Smooth muscle cell (in vitro differentiated cells): Measurements from ENCODE around the gene KIAA0930. TPM values are rescaled to one million over a fixed set of nuclear protein-coding genes. Genes with fewer than 3 reads are reported as not detected.
A peak's percentile ranks its signal among the peaks of the same experiment; 100 is the strongest.
"Not testable (repeated sequence)": the region's sequence is repeated elsewhere in the genome, so short reads cannot be mapped to it uniquely, and the experiment has no call there.

Experiments
- DNase-seq: peaks from one replicate; lab custom pipeline; 2025; ENCODE audit not compliant: unreplicated experiment; lab: John Stamatoyannopoulos, UW
- H2AFZ ChIP-seq: fragments of 200-600 bp; sonication (generic); 2 replicates; pipeline ENCODE4 v1.6.0; 2016; ENCODE audit warnings: antibody characterized with exemption, low read depth, mild to moderate bottlenecking
- H3F3A ChIP-seq: fragments of 200-600 bp; sonication (generic); 2 replicates; pipeline ENCODE4 v1.6.0; 2017; ENCODE audit warnings: antibody characterized with exemption, low read depth
- H3K27ac ChIP-seq: fragments of 200-600 bp; sonication (generic); 2 replicates; pipeline ENCODE4 v1.5.1; 2016; ENCODE audit warnings: low read depth, mild to moderate bottlenecking
- H3K27me3 ChIP-seq: fragments of 200-600 bp; sonication (generic); 2 replicates; pipeline ENCODE4 v1.6.1; 2016; ENCODE audit warnings: low read depth, mild to moderate bottlenecking
- H3K36me3 ChIP-seq: fragments of 200-600 bp; sonication (generic); 2 replicates; pipeline ENCODE4 v1.5.1; 2016; ENCODE audit warnings: low read depth
- H3K4me1 ChIP-seq: fragments of 200-600 bp; sonication (generic); 2 replicates; pipeline ENCODE4 v1.5.1; 2016; ENCODE audit warnings: low read depth
- H3K4me2 ChIP-seq: fragments of 200-600 bp; sonication (generic); 2 replicates; pipeline ENCODE4 v1.6.0; 2016; ENCODE audit warnings: mild to moderate bottlenecking
- H3K4me3 ChIP-seq: fragments of 200-600 bp; sonication (generic); 2 replicates; pipeline ENCODE4 v1.5.1; 2016; ENCODE audit warnings: mild to moderate bottlenecking
- H3K79me2 ChIP-seq: fragments of 200-600 bp; sonication (generic); 2 replicates; pipeline ENCODE4 v1.6.0; 2016; ENCODE audit warnings: low read depth, mild to moderate bottlenecking
- H3K9ac ChIP-seq: fragments of 200-600 bp; sonication (generic); 2 replicates; pipeline ENCODE4 v1.6.0; 2016; ENCODE audit warnings: low read depth
- H3K9me3 ChIP-seq: fragments of 200-600 bp; sonication (generic); replicated peaks from 2 replicates; pipeline ENCODE4 v1.5.1; 2016; ENCODE audit warnings: low read depth
- H4K20me1 ChIP-seq: fragments of 200-600 bp; sonication (generic); 2 replicates; pipeline ENCODE4 v1.6.0; 2016; ENCODE audit warnings: low read depth
- WGBS: methylation state at CpG from one replicate; pipeline ENCODE4 v1.1.7; 2016; ENCODE audit warnings: low lambda C conversion rate; 5-methylcytosine and 5-hydroxymethylcytosine counted together
- polyA plus RNA-seq: library from polyadenylated mRNA; unstranded; fragments of >200 nt; fragmentation: Nextera tagmentation; extraction: Ambion mirVana; gene quantifications from 2 replicates; pipeline ENCODE4 v1.2.1, GENCODE V29; 2016
- total RNA-seq: library from RNA; depleted of rRNA; stranded (reverse); fragments of >200 nt; gene quantifications from 2 replicates; pipeline ENCODE4 v1.2.3, GENCODE V29; 2014
- TF ChIP-seq, protein P1 (sequence below): fragments of 200-600 bp; sonication (generic); IDR thresholded peaks from 2 replicates; pipeline ENCODE4 v1.5.1; 2017; ENCODE audit warnings: borderline replicate concordance, mild to moderate bottlenecking, antibody characterized with exemption; ENCODE audit not compliant: insufficient read depth, poor library complexity, severe bottlenecking

Gene KIAA0930
- total and polyA plus RNA-seq, 2 experiments from 2014 or later: 37.6 to 44.8 TPM

DNA sequence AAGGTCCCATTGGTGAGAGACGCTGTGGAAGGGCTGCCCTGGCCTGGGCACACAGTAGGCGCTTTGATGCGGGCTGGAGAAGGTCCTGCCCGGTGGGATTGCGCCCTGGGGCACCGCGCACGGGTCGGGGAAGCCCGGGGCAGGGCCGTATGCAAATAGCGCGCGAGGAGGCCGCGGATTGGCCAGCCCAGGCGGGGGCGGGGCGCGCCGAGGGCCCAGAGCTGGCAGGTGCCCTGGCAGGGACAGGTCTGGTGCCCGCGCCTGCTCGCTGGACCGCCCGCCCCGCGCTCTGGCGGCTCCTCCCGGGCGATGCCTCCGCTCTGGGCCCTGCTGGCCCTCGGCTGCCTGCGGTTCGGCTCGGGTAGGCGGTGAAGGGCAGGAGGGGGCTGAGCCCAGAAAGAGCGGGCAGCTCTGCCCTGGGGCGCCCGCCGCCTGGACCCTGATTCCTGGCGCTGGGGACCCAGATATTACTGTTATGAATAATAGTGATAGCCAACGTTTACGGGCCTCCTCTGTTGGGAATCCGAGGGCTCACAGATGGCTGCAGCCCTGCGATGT lies 44.1 kb upstream of the KIAA0930 start, which contains the start of gene UPK3A:
UPK3A (plus strand) TSS at position 245 of the 558 bp plus-strand sequence; CDS start at position 310, 65 bp downstream.
- no peaks in the 10 kb centered on the region for H4K20me1 ChIP-seq
- no peaks in the 10 kb centered on the region for H3K36me3 ChIP-seq
- peak within 1 kb of the TSS; percentile 84 for H3K4me2 ChIP-seq
- 3% methylated on average over 43 of the region's 46 CpGs for WGBS
- no peak for DNase-seq
- H3F3A ChIP-seq: peaks cover 4% of the 10 kb centered on the region
- no peak within 1 kb of the TSS for H3K27ac ChIP-seq
- peaks cover 32% of the 10 kb centered on the region for H3K27me3 ChIP-seq
- TF ChIP-seq, protein P1, sequence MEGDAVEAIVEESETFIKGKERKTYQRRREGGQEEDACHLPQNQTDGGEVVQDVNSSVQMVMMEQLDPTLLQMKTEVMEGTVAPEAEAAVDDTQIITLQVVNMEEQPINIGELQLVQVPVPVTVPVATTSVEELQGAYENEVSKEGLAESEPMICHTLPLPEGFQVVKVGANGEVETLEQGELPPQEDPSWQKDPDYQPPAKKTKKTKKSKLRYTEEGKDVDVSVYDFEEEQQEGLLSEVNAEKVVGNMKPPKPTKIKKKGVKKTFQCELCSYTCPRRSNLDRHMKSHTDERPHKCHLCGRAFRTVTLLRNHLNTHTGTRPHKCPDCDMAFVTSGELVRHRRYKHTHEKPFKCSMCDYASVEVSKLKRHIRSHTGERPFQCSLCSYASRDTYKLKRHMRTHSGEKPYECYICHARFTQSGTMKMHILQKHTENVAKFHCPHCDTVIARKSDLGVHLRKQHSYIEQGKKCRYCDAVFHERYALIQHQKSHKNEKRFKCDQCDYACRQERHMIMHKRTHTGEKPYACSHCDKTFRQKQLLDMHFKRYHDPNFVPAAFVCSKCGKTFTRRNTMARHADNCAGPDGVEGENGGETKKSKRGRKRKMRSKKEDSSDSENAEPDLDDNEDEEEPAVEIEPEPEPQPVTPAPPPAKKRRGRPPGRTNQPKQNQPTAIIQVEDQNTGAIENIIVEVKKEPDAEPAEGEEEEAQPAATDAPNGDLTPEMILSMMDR: no peak
- peaks cover 7% of the 10 kb centered on the region for H3K4me1 ChIP-seq
- no peak within 1 kb of the TSS for H2AFZ ChIP-seq
- no peak within 1 kb of the TSS for H3K9ac ChIP-seq
- no peaks in the 10 kb centered on the region for H3K79me2 ChIP-seq
- no peaks in the 10 kb centered on the region for H3K9me3 ChIP-seq
- peak within 1 kb of the TSS; percentile 38 for H3K4me3 ChIP-seq

DNA sequence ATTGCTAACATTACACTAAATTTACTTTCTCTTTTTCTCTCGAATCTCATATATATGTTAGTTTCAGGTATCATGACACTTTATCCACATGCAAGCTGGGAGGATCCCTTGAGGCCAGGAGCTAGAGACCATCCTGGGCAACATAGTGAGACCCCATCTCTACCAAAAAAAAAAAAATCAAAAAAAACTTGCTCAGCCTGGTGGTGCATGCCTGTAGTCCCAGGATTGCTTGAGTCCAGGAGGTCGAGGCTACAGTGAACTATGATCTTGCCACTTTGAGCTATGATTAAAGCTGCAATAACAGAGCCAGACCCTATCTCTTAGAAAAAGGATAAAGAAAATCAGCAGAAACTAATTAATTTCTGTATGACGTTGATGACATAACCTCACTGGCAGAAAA lies 40.3 kb upstream of the KIAA0930 start:
- Histone ChIP-seq H2AFZ (no peak overlapping the region), H3K9me3 (no peaks in the 10 kb centered on the region), H4K20me1 (no peaks in the 10 kb centered on the region), H3K4me1 (peaks cover 7% of the 10 kb centered on the region), H3K79me2 (no peaks in the 10 kb centered on the region), H3K4me3 (no peak overlapping the region), H3K27ac (no peak overlapping the region), H3K4me2 (no peak overlapping the region), H3K27me3 (peaks cover 27% of the 10 kb centered on the region), H3F3A (peaks cover 4% of the 10 kb centered on the region), H3K36me3 (no peaks in the 10 kb centered on the region), H3K9ac (no peak overlapping the region)
- TF ChIP-seq, protein P1: no peak
- 82% methylated on average over 3 of the region's 3 CpGs for WGBS
- no peak for DNase-seq

DNA sequence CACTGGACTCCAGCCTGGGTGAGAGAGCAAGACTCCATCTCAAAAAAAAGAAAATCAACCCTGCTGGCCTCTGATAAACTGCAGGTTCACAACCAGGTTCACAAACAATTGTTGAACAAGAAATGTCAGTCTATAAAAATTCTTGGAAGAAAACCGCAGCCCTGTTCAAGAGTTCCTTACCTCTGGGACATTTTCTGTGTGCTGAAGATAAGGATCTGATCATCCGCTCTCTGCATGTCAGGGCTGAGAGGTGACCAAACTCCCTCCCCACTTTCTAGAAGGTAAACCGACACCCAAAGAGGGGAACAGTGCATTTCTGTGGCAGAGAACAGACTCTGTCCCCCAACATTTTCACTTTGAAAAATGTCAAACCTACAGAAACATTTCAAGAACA lies 39.9 kb upstream of the KIAA0930 start:
- Histone ChIP-seq H3K4me3 (no peak overlapping the region), H3K9ac (no peak overlapping the region), H3K27me3 (peaks cover 23% of the 10 kb centered on the region), H3K79me2 (no peaks in the 10 kb centered on the region), H3K4me2 (no peak overlapping the region), H4K20me1 (no peaks in the 10 kb centered on the region), H3K36me3 (no peaks in the 10 kb centered on the region), H3K27ac (no peak overlapping the region), H2AFZ (no peak overlapping the region), H3F3A (peaks cover 4% of the 10 kb centered on the region), H3K9me3 (no peaks in the 10 kb centered on the region), H3K4me1 (peaks cover 7% of the 10 kb centered on the region)
- no peak for DNase-seq
- WGBS: 80% methylated on average over 3 of the region's 3 CpGs
- TF ChIP-seq, protein P1: no peak

DNA sequence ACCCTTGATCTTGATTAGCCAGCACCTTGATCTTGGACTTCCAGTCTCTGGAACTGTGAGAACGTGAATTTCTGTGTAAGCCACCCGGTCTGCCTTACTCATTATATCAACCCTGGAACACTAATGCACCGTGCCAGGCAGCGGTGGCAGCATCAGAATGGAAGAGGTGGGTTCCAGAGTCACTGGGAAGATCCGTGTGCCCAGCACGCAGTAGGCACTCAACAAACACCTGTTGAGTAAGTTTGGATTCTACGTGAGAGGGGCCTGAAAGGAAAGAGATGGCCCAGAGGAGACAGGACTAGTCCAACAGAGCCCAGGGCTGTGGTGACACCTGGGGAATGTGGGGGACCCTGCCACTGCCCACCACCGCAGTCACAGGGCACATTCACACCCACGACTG lies 37.4 kb upstream of the KIAA0930 start:
- no peaks in the 10 kb centered on the region for H3K4me1 ChIP-seq
- no peak for DNase-seq
- H3K4me2 ChIP-seq: no peak overlapping the region
- H3F3A ChIP-seq: no peaks in the 10 kb centered on the region
- H2AFZ ChIP-seq: no peak overlapping the region
- peaks cover 4% of the 10 kb centered on the region for H3K27me3 ChIP-seq
- H3K9ac ChIP-seq: no peak overlapping the region
- H3K79me2 ChIP-seq: no peaks in the 10 kb centered on the region
- TF ChIP-seq, protein P1: no peak
- H3K36me3 ChIP-seq: no peaks in the 10 kb centered on the region
- H3K4me3 ChIP-seq: no peak overlapping the region
- H3K9me3 ChIP-seq: no peaks in the 10 kb centered on the region
- H4K20me1 ChIP-seq: no peaks in the 10 kb centered on the region
- 95% methylated on average over 9 of the region's 9 CpGs for WGBS
- no peak overlapping the region for H3K27ac ChIP-seq

DNA sequence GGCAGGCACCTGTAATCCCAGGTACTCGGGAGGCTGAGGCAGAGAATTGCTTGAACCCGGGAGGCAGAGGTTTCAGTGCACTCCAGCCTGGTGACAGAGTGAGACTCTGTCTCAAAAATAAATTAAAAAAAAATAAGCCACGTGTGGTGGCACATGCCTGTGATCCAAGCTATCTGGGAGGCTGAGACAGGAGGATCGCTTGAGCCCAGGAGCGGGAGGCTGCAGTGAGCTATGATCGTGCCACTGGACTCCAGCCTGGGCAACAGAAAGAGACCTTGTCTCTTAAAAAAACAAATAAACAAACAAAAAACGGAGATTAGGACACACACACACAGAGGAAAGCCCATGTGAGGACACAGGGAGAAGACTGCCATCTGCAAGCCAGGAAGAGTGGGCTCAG lies 37.0 kb upstream of the KIAA0930 start:
- not testable (repeated sequence) for DNase-seq

More for the DNA sequence above, 37.0 kb upstream of the KIAA0930 start:
- not testable (repeated sequence) for H4K20me1 ChIP-seq, H2AFZ ChIP-seq, H3K9me3 ChIP-seq, H3K36me3 ChIP-seq, H3K79me2 ChIP-seq, H3K4me2 ChIP-seq, H3K9ac ChIP-seq, H3K4me1 ChIP-seq, H3K27ac ChIP-seq, H3F3A ChIP-seq, H3K4me3 ChIP-seq, H3K27me3 ChIP-seq
- WGBS: 80% methylated on average over 7 of the region's 7 CpGs
